Measurements from ENCODE around the gene SSBP4. TPM values are rescaled to one million over a fixed set of nuclear protein-coding genes. Genes with fewer than 3 reads are reported as not detected.
A peak's percentile ranks its signal among the peaks of the same experiment; 100 is the strongest.

The SSBP4 gene
- total and polyA plus RNA-seq, 2 donors (not counting 3 experiments of a cell fraction or from before 2014, with no cell fraction given) = 89.6 to 151 TPM

DNA sequence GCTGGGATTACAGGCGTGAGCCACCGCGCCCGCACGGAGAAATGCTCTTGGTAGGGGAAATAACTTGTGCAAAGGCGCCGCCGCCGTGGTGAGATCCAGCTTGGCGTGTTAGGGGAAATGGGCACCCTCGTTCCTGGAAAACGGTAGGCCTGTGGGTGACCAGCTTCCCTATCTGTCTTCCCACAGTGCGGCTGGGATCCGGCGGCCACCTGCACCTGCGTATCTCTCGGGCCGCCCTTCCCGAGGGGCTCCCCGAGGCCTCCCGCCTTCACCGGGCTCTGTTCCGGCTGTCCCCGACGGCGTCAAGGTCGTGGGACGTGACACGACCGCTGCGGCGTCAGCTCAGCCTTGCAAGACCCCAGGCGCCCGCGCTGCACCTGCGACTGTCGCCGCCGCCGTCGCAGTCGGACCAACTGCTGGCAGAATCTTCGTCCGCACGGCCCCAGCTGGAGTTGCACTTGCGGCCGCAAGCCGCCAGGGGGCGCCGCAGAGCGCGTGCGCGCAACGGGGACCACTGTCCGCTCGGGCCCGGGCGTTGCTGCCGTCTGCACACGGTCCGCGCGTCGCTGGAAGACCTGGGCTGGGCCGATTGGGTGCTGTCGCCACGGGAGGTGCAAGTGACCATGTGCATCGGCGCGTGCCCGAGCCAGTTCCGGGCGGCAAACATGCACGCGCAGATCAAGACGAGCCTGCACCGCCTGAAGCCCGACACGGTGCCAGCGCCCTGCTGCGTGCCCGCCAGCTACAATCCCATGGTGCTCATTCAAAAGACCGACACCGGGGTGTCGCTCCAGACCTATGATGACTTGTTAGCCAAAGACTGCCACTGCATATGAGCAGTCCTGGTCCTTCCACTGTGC is 30.9 kb upstream of the SSBP4 start:
- POLR2A ChIA-PET = interaction anchor here (0.5 to 3.6 kb wide), 6 partner anchors 16 to 107 kb away, joined by 3 to 87 read pairs (median 4); partner anchors contain the start of gene JUND
- H3K9ac ChIP-seq (replicated peaks; ENCODE audit: extremely low read depth, insufficient read depth, low read length) = peak overlapping the region; percentile 91

More for the DNA sequence above, 30.9 kb upstream of the SSBP4 start:
- TF ChIP-seq POLR2AphosphoS5 (IDR thresholded peaks at IDR 0.05; ENCODE audit: insufficient read depth, low read depth, low read length) (peak; percentile 74), FOS (IDR thresholded peaks at IDR 0.05; ENCODE audit: borderline replicate concordance, insufficient read depth, low read length) (no peak), GATA2 (IDR thresholded peaks at IDR 0.05; ENCODE audit: insufficient read depth, insufficient read length, low read depth, low read length) (no peak), MYC (IDR thresholded peaks at IDR 0.05; ENCODE audit: low read depth, low read length) (no peak), EZH2 (IDR thresholded peaks at IDR 0.05; ENCODE audit: borderline replicate concordance, low read depth, low read length, severe bottlenecking) (no peak), JUN (IDR thresholded peaks at IDR 0.05; ENCODE audit: borderline replicate concordance, insufficient read depth, insufficient read length, low read depth) (no peak), POLR2A (IDR thresholded peaks at IDR 0.05; ENCODE audit: low read depth, low read length) (peak; percentile 32)
- TF ChIP-seq, protein P1, sequence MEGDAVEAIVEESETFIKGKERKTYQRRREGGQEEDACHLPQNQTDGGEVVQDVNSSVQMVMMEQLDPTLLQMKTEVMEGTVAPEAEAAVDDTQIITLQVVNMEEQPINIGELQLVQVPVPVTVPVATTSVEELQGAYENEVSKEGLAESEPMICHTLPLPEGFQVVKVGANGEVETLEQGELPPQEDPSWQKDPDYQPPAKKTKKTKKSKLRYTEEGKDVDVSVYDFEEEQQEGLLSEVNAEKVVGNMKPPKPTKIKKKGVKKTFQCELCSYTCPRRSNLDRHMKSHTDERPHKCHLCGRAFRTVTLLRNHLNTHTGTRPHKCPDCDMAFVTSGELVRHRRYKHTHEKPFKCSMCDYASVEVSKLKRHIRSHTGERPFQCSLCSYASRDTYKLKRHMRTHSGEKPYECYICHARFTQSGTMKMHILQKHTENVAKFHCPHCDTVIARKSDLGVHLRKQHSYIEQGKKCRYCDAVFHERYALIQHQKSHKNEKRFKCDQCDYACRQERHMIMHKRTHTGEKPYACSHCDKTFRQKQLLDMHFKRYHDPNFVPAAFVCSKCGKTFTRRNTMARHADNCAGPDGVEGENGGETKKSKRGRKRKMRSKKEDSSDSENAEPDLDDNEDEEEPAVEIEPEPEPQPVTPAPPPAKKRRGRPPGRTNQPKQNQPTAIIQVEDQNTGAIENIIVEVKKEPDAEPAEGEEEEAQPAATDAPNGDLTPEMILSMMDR (IDR thresholded peaks at IDR 0.05; ENCODE audit: extremely low read depth in 1 of 2, insufficient read depth in 1 of 2, low read depth in 1 of 2, low read length in 2 of 2) = peak; percentile 97 to 99
- TF ChIP-seq, protein P2, sequence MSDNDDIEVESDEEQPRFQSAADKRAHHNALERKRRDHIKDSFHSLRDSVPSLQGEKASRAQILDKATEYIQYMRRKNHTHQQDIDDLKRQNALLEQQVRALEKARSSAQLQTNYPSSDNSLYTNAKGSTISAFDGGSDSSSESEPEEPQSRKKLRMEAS (IDR thresholded peaks at IDR 0.05; ENCODE audit: insufficient read depth, insufficient read length) = no peak
- FAIRE-seq = peak; percentile 52
- CTCF ChIA-PET = interaction anchor here (0.5 to 9.4 kb wide), 18 partner anchors 9 to 228 kb away, joined by 3 to 115 read pairs (median 6); partner anchors contain the start of genes JUND, LRRC25, PGPEP1 and SSBP4
- no peaks in the 10 kb centered on the region for H3K9me1 ChIP-seq (replicated peaks; ENCODE audit: control insufficient read depth, extremely low read depth, insufficient read depth, low read length)
- H3K79me2 ChIP-seq (ENCODE audit: control insufficient read depth, insufficient read depth, low read length) = peaks cover 26% of the 10 kb centered on the region
- peaks cover 0 to 9% of the 10 kb centered on the region in 2 experiments for H3K36me3 ChIP-seq (ENCODE audit: control insufficient read depth in 2 of 2, extremely low read depth in 1 of 2, insufficient read depth in 2 of 2, low read length in 2 of 2)
- no peaks in the 10 kb centered on the region for H3K27me3 ChIP-seq (ENCODE audit: control insufficient read depth in 2 of 2, insufficient read depth in 2 of 2, low read length in 2 of 2)
- H3K9me3 ChIP-seq (replicated peaks; ENCODE audit: control insufficient read depth, insufficient read depth, low read length) = no peaks in the 10 kb centered on the region
- H2AFZ ChIP-seq (ENCODE audit: low read depth, low read length) = peak overlapping the region; percentile 4
- peak overlapping the region; percentile 71 to 97 (median 94) for H3K4me3 ChIP-seq (replicated peaks in 1 of 3; ENCODE audit: insufficient read depth in 1 of 3, low read depth in 1 of 3, low read length in 3 of 3)
- intact Hi-C loops (cut with micrococcal nuclease) (loop anchor here (1.0 kb wide), 1 partner anchor 22 kb away; no protein-coding TSS in a partner anchor), dilution Hi-C loops (cut with MboI; ENCODE audit: extremely low pct_ligation_motif_present, low sequenced_read_pairs) (no loop called here)
- no peaks in the 10 kb centered on the region for H4K20me1 ChIP-seq (replicated peaks; ENCODE audit: control insufficient read depth, extremely low read depth, insufficient read depth, low read length)
- no peak overlapping the region for H3K27ac ChIP-seq (ENCODE audit: insufficient read depth, low read depth, low read length)
- peaks cover 21% of the 10 kb centered on the region for H3K4me1 ChIP-seq (ENCODE audit: control insufficient read depth, extremely low read depth, insufficient read depth, low read length)
- peak; percentile 73 for DNase-seq (ENCODE audit: low read depth, low spot score)
- BruUV-seq (replicated peaks) = no TSS peak
- H3K4me2 ChIP-seq (ENCODE audit: insufficient read depth, low read length) = peak overlapping the region; percentile 92
